Stimulated activated CD4-positive, alpha-beta T cell treated with anti-CD3 and anti-CD28 coated beads, Interleukin-15, amount 100 ng/mL, for 24 hours (primary cell): ENCODE data around the gene FNDC3A.
"Not testable (repeated sequence)": the region's sequence is repeated elsewhere in the genome, so short reads cannot be mapped to it uniquely, and the experiment has no call there.

Source experiments
- DNase-seq: peaks from one replicate; pipeline ENCODE4 v3.0.0-alpha.2; 2020

The FNDC3A gene

GRCh38 chr13:49098771-49099512 is 123.2 kb downstream of the FNDC3A start:
- no peak for DNase-seq

GRCh38 chr13:49099513-49099877 is 123.8 kb downstream of the FNDC3A start:
- no peak for DNase-seq

- no peak for DNase-seq
Observed at GRCh38 chr13:49100637-49101570, 125.2 kb downstream of the FNDC3A start.

GRCh38 chr13:49108196-49108595 is 132.5 kb downstream of the FNDC3A start:
- no peak for DNase-seq

GRCh38 chr13:49110122-49110912 is 134.6 kb downstream of the FNDC3A start:
- DNase-seq: peak; percentile 83

GRCh38 chr13:49110913-49111170 is 135.1 kb downstream of the FNDC3A start:
- no peak for DNase-seq

- no peak for DNase-seq
Observed at GRCh38 chr13:49112782-49113525, 137.2 kb downstream of the FNDC3A start.

- no peak for DNase-seq
Observed at GRCh38 chr13:49113526-49114286, 138.0 kb downstream of the FNDC3A start.

GRCh38 chr13:49116873-49117272 is 141.2 kb downstream of the FNDC3A start:
- DNase-seq: no peak

- DNase-seq: not testable (repeated sequence)
Observed at GRCh38 chr13:49118455-49118854, 142.7 kb downstream of the FNDC3A start.

- DNase-seq: no peak
Observed at GRCh38 chr13:49124693-49125304, 149.1 kb downstream of the FNDC3A start.

- DNase-seq: no peak
Observed at GRCh38 chr13:49125964-49126524, 150.3 kb downstream of the FNDC3A start.

GRCh38 chr13:49132479-49133002 is 156.8 kb downstream of the FNDC3A start:
- DNase-seq: no peak

- DNase-seq: no peak
Observed at GRCh38 chr13:49134305-49134704, 158.6 kb downstream of the FNDC3A start.

- not testable (repeated sequence) for DNase-seq
Observed at GRCh38 chr13:49137138-49137643, 161.5 kb downstream of the FNDC3A start.

GRCh38 chr13:49140910-49141611 is 165.3 kb downstream of the FNDC3A start:
- no peak for DNase-seq

GRCh38 chr13:49146950-49147355 is 171.2 kb downstream of the FNDC3A start:
- no peak for DNase-seq

- no peak for DNase-seq
Observed at GRCh38 chr13:49148405-49148804, 172.7 kb downstream of the FNDC3A start.

- DNase-seq: not testable (repeated sequence)
Observed at GRCh38 chr13:49157955-49158584, 182.4 kb downstream of the FNDC3A start.
